ENCODE results near the gene AIMP2. TPM values are rescaled to one million over a fixed set of nuclear protein-coding genes. Genes with fewer than 3 reads are reported as not detected.
A peak's percentile ranks its signal among the peaks of the same experiment; 100 is the strongest.
"Not testable (repeated sequence)": the region's sequence is repeated elsewhere in the genome, so short reads cannot be mapped to it uniquely, and the experiment has no call there.

AIMP2 gene
- total RNA-seq, 1 donor from 2014 or later = 61.3 TPM

DNA sequence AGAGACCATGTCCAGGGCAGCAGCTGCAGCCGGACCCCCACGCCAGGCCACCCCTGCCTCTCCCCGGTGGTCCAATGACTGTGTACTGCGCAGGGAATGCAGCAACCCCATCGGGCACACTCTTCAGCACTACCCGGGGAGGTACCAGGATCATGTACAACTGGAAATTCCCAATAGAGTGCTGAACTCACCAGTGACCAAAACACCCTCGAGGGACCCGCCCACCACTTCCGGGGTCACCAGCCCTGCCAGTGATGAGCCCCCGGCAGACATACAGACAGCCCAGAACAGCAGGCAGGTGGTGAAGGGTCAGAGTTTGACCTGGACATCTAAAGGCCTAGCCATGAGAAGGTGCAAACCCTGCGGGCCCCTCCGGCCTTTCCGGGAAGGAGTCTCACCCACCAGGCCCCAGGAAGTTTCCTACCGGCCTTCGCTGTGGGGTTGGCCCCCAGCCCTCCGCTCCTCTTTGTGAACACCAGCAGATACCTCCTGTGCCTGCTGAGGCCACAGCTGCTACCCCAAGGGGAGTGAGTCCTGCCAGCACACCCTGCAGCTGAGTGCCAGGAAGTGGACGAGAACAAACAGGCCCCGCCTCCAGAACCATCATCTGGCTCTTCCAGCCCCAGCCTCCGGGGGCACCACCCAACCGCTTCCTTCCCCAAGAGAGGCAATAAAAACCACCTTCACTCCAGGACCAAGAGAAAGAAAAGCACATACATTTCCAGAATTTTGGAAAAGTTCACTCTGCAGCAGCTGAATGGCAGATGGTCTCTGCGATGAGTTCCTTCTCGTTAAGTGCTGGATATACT is 17.1 kb downstream of the AIMP2 start:
- peak; percentile 68 for DNase-seq

DNA sequence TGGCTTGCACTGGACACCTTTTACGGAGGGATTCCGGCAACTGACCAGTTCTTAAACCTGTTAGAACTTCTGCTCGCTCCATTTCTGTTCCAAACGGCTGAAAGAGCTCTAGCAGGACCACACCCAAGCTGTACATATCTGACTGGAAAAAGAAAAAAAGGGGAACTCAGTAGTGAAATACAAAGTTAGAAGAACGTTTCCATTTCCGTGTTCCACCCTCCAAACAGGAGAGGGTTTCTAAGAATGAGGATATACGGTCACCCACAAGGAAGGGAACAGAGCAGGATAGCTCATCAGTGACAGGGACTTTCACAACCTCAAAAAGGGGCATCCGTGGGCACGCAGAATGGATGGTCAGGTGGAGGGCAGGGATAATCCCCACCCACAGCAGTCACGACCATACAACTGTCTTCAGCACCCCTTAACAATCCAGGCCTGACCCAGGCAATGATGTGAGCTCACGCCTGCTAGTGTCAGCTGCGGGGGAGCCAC is 17.8 kb downstream of the AIMP2 start:
- no peak for DNase-seq

DNA sequence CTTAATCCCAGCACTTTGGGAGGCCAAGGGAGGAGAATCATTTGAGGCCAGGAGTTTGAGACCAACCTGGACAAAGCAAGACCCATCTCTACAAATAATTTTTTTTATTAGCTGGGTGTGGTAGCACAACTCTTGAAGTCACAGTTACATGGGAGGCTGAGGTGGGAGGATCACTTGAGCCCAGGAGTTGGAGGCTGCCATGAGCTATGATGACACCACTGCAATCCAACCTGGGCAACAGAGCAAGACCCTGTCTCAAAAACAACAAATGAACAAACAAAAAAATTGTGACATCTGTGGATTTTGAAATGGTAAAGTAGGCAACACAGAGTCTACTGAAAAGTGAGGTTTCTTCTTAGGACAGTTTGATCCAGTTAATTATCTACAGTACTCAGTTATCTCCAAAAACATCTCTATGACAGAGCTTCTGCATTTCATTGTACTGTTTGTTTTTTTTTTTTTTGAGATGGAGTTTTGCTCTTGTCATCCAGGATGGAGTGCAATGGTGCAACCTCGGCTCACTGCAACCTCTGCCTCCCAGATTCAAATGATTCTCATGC is 18.8 kb downstream of the AIMP2 start:
- no peak for DNase-seq

DNA sequence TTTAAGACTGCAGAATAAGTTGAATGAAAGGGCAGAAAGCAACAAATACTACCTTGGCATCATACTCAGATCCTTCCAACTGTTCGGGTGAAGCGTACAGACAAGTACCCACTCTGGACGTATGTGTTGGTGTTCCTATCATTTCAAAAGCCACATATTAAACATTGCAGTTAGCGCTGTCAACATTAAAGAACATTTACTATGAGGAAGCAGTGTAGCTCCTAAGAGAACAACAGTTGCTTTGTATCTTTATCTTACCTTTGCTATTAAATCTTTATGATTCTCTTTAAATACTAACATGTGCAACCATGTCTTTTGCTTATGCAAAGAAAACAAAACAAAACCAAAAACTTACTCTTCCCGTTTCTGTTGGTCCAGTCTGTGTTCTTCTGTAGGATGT is 19.5 kb downstream of the AIMP2 start:
- no peak for DNase-seq

DNA sequence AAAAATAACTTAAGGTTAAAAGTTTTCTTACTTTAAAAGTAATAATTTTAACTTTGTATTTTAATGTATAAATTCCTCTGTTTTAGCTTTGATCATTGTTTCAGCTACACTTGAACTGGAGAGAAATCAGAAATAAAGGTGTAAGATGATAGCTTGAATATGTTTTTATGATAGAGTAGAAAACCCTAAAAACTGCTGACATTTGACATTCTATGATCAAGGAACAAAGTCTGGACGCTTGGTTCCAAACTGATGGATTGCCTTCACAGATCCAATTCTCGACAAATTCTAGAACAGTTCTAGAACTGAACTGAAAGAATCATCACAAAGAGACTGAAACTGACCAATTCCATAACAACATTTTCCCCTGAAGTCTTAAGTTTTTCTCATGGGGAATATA is 21.9 kb downstream of the AIMP2 start, which contains the start of gene ANKRD61:
Gene ANKRD61, plus strand, starts transcription at position 389 of the 400 bp plus-strand sequence. Its CDS starts 0 bp downstream, at position 389.
- DNase-seq = no peak

DNA sequence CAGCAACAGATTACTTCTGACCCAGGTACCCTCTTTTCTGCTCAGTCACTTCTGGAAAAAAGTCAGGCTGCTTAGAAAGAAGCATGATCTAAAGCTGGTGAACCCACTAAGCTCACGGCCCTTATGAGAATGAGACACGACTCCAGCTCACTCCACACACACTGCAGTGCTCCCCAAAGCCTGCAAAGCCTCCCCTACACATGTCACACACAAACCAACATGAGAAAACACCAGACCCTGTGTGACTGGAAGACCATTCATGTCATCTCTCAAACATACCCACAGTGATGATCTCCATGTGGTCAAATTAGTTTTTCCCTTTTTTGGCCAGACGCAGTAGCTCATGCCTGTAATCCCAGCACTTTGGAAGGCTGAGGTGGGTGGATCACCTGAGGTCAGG is 22.5 kb downstream of the AIMP2 start:
- no peak for DNase-seq

DNA sequence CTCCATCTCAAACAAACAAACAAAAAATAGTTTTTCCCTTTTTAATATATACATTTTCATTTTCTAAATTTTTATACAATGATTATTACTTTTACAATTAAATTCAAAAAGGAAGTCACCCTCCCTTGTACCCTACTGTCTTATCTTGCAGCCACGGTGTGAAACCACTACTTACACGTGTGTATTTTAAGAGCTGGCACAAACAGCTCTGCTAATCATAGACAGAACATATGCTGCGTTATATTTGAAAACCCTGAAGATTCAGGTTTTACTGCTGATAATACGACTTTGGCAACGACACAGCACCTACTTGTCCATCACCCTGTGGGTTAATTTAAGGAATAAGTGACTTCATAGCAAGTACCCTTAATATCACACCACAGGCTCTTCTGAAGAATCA is 23.1 kb downstream of the AIMP2 start:
- no peak for DNase-seq

DNA sequence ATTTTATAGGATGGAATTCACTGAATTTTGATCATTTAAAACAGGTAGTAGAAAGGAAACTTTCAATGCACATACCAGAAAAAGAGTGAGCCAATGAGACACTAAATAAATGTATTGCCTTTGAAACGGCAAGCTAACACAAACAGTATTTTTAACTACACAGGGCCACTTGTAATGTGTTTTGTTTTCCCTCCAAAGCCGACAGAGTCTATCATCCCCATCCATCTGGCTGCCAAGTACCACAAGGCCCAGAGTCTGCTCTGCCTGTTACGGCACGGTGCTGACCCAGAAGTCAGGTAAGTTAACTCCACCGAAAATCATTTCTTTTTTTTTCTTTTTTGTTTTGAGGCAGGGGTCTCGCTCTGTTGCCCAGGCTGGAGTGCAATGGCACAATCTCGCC is 23.6 kb downstream of the AIMP2 start:
- no peak for DNase-seq

DNA sequence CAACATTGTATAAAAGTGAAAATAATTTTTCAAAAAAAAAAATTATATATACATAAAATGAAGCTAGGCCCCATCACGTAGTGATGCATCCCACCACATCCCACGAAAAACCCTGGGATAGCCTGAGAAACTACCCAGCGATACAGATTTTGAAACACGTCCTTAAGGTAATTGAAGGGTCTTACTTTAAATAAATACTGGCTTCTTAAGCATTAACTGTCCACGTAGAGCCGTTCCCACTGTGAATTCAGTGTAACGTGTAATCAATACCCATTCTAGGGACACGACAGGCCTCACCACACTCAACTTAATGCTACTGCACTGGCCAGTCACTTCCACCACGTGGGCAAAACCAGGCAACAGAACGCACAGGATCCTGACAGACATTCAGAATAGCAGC is 26.1 kb downstream of the AIMP2 start:
- DNase-seq = no peak

DNA sequence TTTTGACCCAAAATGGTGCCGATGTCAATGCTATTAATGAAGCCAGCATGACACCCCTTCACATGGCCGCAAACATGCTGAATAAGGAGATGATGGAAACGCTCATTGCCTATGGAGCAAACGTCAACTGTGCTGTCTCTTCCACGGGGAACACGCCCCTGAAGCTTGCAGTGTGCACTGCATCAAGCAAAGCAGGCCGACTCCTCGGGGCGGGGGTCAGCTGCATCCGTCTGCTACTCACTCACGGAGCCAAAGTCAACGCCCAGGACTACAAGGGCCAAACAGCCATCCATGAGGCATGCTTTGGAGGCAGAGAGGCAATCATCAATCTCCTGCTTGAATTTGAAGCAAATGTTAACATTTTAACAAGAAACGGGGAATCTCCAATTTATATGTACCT is 26.6 kb downstream of the AIMP2 start:
- no peak for DNase-seq

DNA sequence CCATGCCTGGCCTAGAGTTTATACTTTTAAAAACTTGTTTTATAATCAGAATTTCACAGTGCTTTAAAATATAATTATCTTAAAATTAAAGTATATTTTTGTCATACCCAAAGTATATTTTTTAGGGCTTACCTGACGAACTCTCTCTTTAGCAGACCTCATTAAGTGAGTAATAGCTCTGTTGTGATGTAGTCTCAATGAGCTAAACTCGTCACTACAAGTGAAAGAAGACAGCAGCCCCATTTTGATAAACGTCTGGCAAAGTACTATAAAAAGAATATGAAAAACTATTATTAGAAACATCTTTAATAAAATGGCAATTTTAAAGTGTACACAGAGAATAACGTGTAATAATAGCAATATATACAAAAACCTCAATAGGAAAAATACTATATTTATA is 40.7 kb downstream of the AIMP2 start:
- no peak for DNase-seq

DNA sequence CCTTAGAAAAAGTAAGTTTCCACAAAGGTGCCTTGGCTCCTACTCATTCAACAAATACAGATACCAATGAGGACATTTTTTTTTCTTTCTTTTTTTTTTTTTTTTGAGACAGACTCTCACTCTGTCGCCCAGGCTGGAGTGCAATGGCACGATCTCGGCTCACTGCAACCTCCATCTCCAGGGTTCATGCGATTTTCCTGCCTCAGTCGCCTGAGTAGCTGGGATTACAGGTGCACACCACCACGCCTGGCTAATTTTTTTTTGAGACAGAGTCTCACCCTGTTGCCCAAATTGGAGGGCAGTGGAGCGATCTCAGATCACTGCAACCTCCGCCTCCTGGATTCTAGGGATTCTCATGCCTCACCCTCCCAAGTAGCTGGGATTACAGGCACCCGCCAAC is 42.1 kb downstream of the AIMP2 start:
- not testable (repeated sequence) for DNase-seq

DNA sequence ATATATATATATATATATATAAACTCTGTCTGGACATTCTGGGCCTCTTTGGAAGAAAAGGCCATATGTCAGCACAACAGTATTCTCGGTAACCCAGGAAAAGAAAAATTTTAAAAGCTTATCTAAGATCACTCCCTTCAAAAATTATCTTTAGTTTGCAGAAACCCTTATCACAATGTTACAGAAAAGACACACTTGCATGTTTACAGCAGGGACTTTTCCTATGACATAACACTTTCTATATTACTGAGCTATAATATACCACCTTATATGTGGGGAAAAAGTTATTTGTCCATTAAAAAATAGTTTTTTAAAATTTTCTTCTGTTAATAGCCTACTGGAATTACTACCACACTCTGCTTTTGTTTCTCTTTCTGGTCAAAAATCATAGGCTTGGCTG is 47.5 kb downstream of the AIMP2 start:
- DNase-seq = no peak

DNA sequence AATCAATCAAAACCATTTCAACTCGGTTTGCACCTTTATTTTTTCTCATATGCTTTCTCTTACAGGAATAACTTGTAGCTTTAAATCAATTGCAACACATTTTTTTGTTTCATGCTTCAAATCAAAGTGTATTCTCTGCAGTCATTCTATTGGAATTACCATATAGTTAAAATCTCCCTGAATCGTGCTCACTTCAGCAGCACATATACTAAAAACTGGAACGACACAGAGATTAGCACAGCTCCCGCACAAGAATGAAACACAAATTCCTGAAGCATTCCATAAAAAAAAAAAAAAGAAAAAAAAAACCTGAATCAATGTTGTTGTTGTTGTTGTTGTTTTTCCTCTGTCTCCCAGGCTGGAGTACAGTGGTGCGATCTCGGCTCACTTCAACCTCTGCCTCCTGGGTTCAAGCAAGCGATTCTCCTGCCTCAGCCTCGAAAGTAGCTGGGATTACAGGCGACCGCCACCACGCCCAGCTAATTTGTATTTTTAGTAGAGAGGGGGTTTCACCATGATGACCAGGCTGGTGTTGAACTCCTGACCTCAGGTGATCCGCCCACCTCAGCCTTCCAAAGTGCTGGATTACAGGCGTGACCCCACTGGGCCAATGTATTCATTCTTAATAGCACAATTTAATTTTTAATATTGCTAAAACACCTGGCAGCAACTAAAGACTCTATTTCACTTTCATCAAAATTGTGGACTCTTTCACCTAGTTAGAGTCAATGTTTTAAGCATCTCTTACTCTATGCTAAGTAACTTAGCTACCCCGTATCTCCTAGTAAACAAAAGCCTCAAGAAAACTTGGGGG is 48.5 kb downstream of the AIMP2 start:
- no peak for DNase-seq

DNA sequence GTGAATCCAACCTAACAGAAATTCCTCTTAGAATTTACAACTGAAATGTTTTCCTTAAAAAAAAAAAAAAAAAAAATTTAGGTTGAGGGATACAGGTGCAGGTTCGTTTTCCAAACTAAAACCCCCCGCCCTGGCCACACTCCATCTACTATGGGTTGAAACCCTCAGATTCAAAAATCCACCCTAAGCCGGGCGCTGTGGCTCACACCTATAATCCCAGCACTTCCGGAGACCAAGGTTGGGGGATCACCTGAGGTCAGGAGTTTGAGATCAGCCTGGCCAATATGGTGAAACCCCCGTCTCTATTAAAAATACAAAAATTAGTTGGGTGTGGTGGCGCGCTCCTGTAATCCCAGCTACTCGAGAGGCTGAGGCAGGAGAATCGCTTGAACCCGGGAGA is 50.9 kb downstream of the AIMP2 start:
- DNase-seq = not testable (repeated sequence)

DNA sequence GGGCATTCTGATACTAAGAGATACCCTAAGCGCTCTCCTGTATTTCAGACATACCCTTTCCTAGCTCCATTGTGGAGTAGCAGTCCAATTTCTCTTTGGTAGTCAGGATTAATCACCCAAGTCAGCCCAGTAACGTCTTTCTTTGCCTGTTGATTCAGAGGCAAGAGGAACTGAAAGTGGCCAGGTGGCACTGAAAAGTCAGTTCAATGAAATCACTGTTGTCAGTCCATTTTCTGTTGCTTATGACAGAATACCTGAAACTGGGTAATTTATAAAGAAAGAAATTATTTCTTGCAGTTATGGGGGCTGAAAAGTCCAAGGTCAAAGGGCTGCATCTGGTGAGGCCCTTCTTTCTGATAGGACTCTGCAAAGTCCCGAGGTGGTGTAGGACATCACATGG is 62.3 kb downstream of the AIMP2 start:
- no peak for DNase-seq

Other genes with a start within 250 kb of the AIMP2 start
- 40.7 and 42.5 TPM in 2 replicates for gene RNF216, start 227.6 kb upstream of the AIMP2 start, total RNA-seq
- gene OCM, start 128.5 kb upstream of the AIMP2 start, total RNA-seq = not detected in 2 replicates
- 73.1 and 80.2 TPM in 2 replicates for gene CCZ1, start 110.5 kb upstream of the AIMP2 start, total RNA-seq
- gene RSPH10B, start 38.6 kb upstream of the AIMP2 start, total RNA-seq = 1.0 and 1.3 TPM in 2 replicates
- 23.5 and 25.7 TPM in 2 replicates for gene PMS2, start 223 bp upstream of the AIMP2 start, total RNA-seq
- gene ANKRD61, start 22.1 kb downstream of the AIMP2 start, total RNA-seq = 0.14 TPM in 1 of 2 replicates, not detected in the other
- 95.6 and 122 TPM in 2 replicates for gene EIF2AK1, start 49.9 kb downstream of the AIMP2 start, total RNA-seq
- 4.9 and 5.6 TPM in 2 replicates for gene USP42, start 95.7 kb downstream of the AIMP2 start, total RNA-seq